Activated naive CD4-positive, alpha-beta T cell treated with anti-CD3 and anti-CD28 coated beads for 36 hours (primary cell): ENCODE data around the gene CUZD1. TPM values are rescaled to one million over a fixed set of nuclear protein-coding genes. Genes with fewer than 3 reads are reported as not detected.

ENCODE experiments used
- CTCF ChIA-PET: fragments of 350-600 bp; sonication (Branson Sonifier 250); formaldehyde crosslinking; loops from one replicate; lab custom pipeline; 2021; ENCODE audit warnings: antibody characterized with exemption; lab: Charles Lee
- DNase-seq: peaks from one replicate; pipeline ENCODE4 v3.0.0-alpha.2; 2020
- H3K27ac Mint-ChIP-seq: one replicate; pipeline ENCODE4 v1.8.0; 2021; ENCODE audit warnings: mild to moderate bottlenecking, mixed read lengths
- H3K27me3 Mint-ChIP-seq: one replicate; pipeline ENCODE4 v1.8.0; 2021; ENCODE audit warnings: low read depth, mixed read lengths
- H3K36me3 Mint-ChIP-seq: one replicate; pipeline ENCODE4 v1.8.0; 2021; ENCODE audit warnings: low read depth, mixed read lengths
- H3K4me1 Mint-ChIP-seq: one replicate; pipeline ENCODE4 v1.8.0; 2021; ENCODE audit warnings: low read depth, mixed read lengths
- H3K4me3 Mint-ChIP-seq: one replicate; pipeline ENCODE4 v1.8.0; 2021; ENCODE audit warnings: mild to moderate bottlenecking, moderate library complexity, mixed read lengths
- H3K9me3 Mint-ChIP-seq: one replicate; pipeline ENCODE4 v1.8.0; 2021; ENCODE audit warnings: mixed read lengths
- intact Hi-C: fragments of 100-400 bp; cut with micrococcal nuclease; formaldehyde crosslinking; loops from one replicate; pipeline ENCODE4 v1.15.1; 2023
- total RNA-seq, 2 experiments: library from RNA; stranded (reverse); gene quantifications; one replicate each; pipeline ENCODE4 v1.2.3, GENCODE V29; 2021

The CUZD1 gene
- total RNA-seq, 2 experiments from 2014 or later = 0.43 to 0.54 TPM

GRCh38 chr10:122850705-122851640, 5.3 kb upstream of the CUZD1 start:
- H3K4me1 Mint-ChIP-seq = peaks cover 8% of the 10 kb centered on the region
- H3K36me3 Mint-ChIP-seq = peaks cover 51% of the 10 kb centered on the region
- intact Hi-C loops = no loop called here
- H3K27ac Mint-ChIP-seq = no peak overlapping the region
- H3K27me3 Mint-ChIP-seq = no peaks in the 10 kb centered on the region
- CTCF ChIA-PET = no interaction called here
- no peak overlapping the region for H3K4me3 Mint-ChIP-seq
- H3K9me3 Mint-ChIP-seq = no peaks in the 10 kb centered on the region
- DNase-seq = no peak

GRCh38 chr10:122849900-122850605, 4.4 kb upstream of the CUZD1 start:
- H3K4me3 Mint-ChIP-seq = no peak overlapping the region
- H3K27ac Mint-ChIP-seq = no peak overlapping the region
- peaks cover 52% of the 10 kb centered on the region for H3K36me3 Mint-ChIP-seq

GRCh38 chr10:122849090-122849489, 3.4 kb upstream of the CUZD1 start:
- intact Hi-C loops = no loop called here
- Mint-ChIP-seq H3K27me3 (no peaks in the 10 kb centered on the region), H3K4me1 (peaks cover 1% of the 10 kb centered on the region), H3K4me3 (no peak overlapping the region), H3K36me3 (peaks cover 47% of the 10 kb centered on the region), H3K27ac (no peak overlapping the region), H3K9me3 (peaks cover 2% of the 10 kb centered on the region)
- CTCF ChIA-PET = interaction anchor here (0.6 kb wide), 1 partner anchor 315 kb away, joined by 4 read pairs; no protein-coding TSS in a partner anchor
- DNase-seq = no peak

More at GRCh38 chr10:122849900-122850605, 4.4 kb upstream of the CUZD1 start:
- Mint-ChIP-seq H3K9me3 (no peaks in the 10 kb centered on the region), H3K4me1 (peaks cover 8% of the 10 kb centered on the region), H3K27me3 (no peaks in the 10 kb centered on the region)
- no peak for DNase-seq
- intact Hi-C loops = no loop called here
- CTCF ChIA-PET = no interaction called here

GRCh38 chr10:122847782-122848604, 2.3 kb upstream of the CUZD1 start:
- Mint-ChIP-seq H3K27me3 (no peaks in the 10 kb centered on the region), H3K4me1 (peaks cover 1% of the 10 kb centered on the region), H3K4me3 (no peak overlapping the region), H3K9me3 (peaks cover 2% of the 10 kb centered on the region), H3K27ac (no peak overlapping the region), H3K36me3 (peaks cover 38% of the 10 kb centered on the region)
- CTCF ChIA-PET = no interaction called here
- intact Hi-C loops = no loop called here
- DNase-seq = no peak

- DNase-seq = no peak
- Mint-ChIP-seq H3K27me3 (no peaks in the 10 kb centered on the region), H3K4me3 (no peak overlapping the region), H3K27ac (no peak overlapping the region), H3K4me1 (peaks cover 1% of the 10 kb centered on the region), H3K9me3 (peaks cover 2% of the 10 kb centered on the region), H3K36me3 (peaks cover 29% of the 10 kb centered on the region)
- intact Hi-C loops = no loop called here
- CTCF ChIA-PET = no interaction called here
Measured at GRCh38 chr10:122844146-122844545, 1.5 kb downstream of the CUZD1 start.

GRCh38 chr10:122841569-122841968, 4.1 kb downstream of the CUZD1 start:
- H3K36me3 Mint-ChIP-seq = peaks cover 39% of the 10 kb centered on the region
- CTCF ChIA-PET = no interaction called here
- H3K9me3 Mint-ChIP-seq = peaks cover 2% of the 10 kb centered on the region
- intact Hi-C loops = no loop called here
- no peaks in the 10 kb centered on the region for H3K4me1 Mint-ChIP-seq
- no peak overlapping the region for H3K4me3 Mint-ChIP-seq
- no peak for DNase-seq
- H3K27ac Mint-ChIP-seq = no peak overlapping the region
- H3K27me3 Mint-ChIP-seq = no peaks in the 10 kb centered on the region

- CTCF ChIA-PET = no interaction called here
- no peak for DNase-seq
- Mint-ChIP-seq H3K4me3 (no peak overlapping the region), H3K27me3 (no peaks in the 10 kb centered on the region), H3K36me3 (peaks cover 33% of the 10 kb centered on the region), H3K27ac (no peak overlapping the region), H3K9me3 (no peaks in the 10 kb centered on the region), H3K4me1 (no peaks in the 10 kb centered on the region)
- intact Hi-C loops = no loop called here
Measured at GRCh38 chr10:122839505-122839904, 6.2 kb downstream of the CUZD1 start.

- H3K9me3 Mint-ChIP-seq = no peaks in the 10 kb centered on the region
- no peak overlapping the region for H3K4me3 Mint-ChIP-seq
- no peaks in the 10 kb centered on the region for H3K4me1 Mint-ChIP-seq
- CTCF ChIA-PET = no interaction called here
- H3K36me3 Mint-ChIP-seq = peaks cover 33% of the 10 kb centered on the region
- H3K27me3 Mint-ChIP-seq = no peaks in the 10 kb centered on the region
- intact Hi-C loops = no loop called here
- DNase-seq = no peak
- H3K27ac Mint-ChIP-seq = no peak overlapping the region
Measured at GRCh38 chr10:122838880-122839279, 6.8 kb downstream of the CUZD1 start.

- intact Hi-C loops = no loop called here
- H3K27me3 Mint-ChIP-seq = no peaks in the 10 kb centered on the region
- H3K27ac Mint-ChIP-seq = no peak overlapping the region
Measured at GRCh38 chr10:122835908-122836307, 9.7 kb downstream of the CUZD1 start.

GRCh38 chr10:122830965-122831353, 14.7 kb downstream of the CUZD1 start:
- Mint-ChIP-seq H3K27me3 (peaks cover 6% of the 10 kb centered on the region), H3K9me3 (no peaks in the 10 kb centered on the region), H3K4me1 (no peaks in the 10 kb centered on the region), H3K4me3 (no peak overlapping the region), H3K27ac (no peak overlapping the region), H3K36me3 (peaks cover 15% of the 10 kb centered on the region)
- DNase-seq = no peak
- intact Hi-C loops = no loop called here
- CTCF ChIA-PET = no interaction called here

More at GRCh38 chr10:122835908-122836307, 9.7 kb downstream of the CUZD1 start:
- Mint-ChIP-seq H3K36me3 (peaks cover 40% of the 10 kb centered on the region), H3K4me3 (no peak overlapping the region), H3K4me1 (no peaks in the 10 kb centered on the region), H3K9me3 (no peaks in the 10 kb centered on the region)
- CTCF ChIA-PET = no interaction called here
- no peak for DNase-seq

GRCh38 chr10:122830273-122830964, 15.2 kb downstream of the CUZD1 start:
- Mint-ChIP-seq H3K36me3 (peaks cover 15% of the 10 kb centered on the region), H3K27ac (no peak overlapping the region), H3K9me3 (no peaks in the 10 kb centered on the region), H3K4me3 (no peak overlapping the region), H3K4me1 (no peaks in the 10 kb centered on the region), H3K27me3 (peaks cover 6% of the 10 kb centered on the region)
- no peak for DNase-seq
- intact Hi-C loops = no loop called here
- CTCF ChIA-PET = no interaction called here
